K562 (cell line): Measurements from ENCODE around the gene SCUBE1. TPM values are rescaled to one million over a fixed set of nuclear protein-coding genes. Genes with fewer than 3 reads are reported as not detected.

Experiments
- BCOR ChIP-seq: fragments of 450-650 bp; IDR thresholded peaks from 2 replicates; pipeline ENCODE4 v1.6.1; 2016
- EZH2 ChIP-seq: IDR thresholded peaks from 2 replicates; pipeline ENCODE4 v1.6.1; 2012; ENCODE audit warnings: low read depth, mild to moderate bottlenecking, inconsistent platforms, low read length, borderline replicate concordance
- ILK ChIP-seq: fragments of 450-650 bp; IDR thresholded peaks from 2 replicates; pipeline ENCODE4 v1.6.1; 2016; ENCODE audit warnings: missing genetic modification characterization, low read depth, mild to moderate bottlenecking, missing compliant biosample characterization, moderate library complexity, borderline replicate concordance
- PHB2 ChIP-seq: fragments of 450-650 bp; IDR thresholded peaks from 2 replicates; pipeline ENCODE4 v1.6.1; 2017; ENCODE audit warnings: low read depth
- PHF8 ChIP-seq: fragments of 200-600 bp; sonication (generic); IDR thresholded peaks from 2 replicates; pipeline ENCODE4 v1.6.1; 2012; ENCODE audit warnings: mixed run types, mild to moderate bottlenecking, inconsistent platforms, low read length, moderate library complexity, borderline replicate concordance
- SIN3B ChIP-seq: fragments of 450-650 bp; IDR thresholded peaks from 2 replicates; pipeline ENCODE4 v1.6.1; 2017; ENCODE audit warnings: low read depth, mild to moderate bottlenecking, moderate library complexity
- TFAP4 ChIP-seq: sonication (generic); formaldehyde crosslinking; IDR thresholded peaks from 2 replicates; pipeline ENCODE4 v1.8.0; 2022; ENCODE audit warnings: missing genetic modification reagents, mild to moderate bottlenecking, moderate library complexity, borderline replicate concordance
- ZKSCAN3 ChIP-seq: fragments of 250-450 bp; sonication (Bioruptor Pico); IDR thresholded peaks from 2 replicates; pipeline ENCODE4 v1.4.0; 2020
- ZNF41 ChIP-seq: fragments of 250-450 bp; sonication (Bioruptor Pico); conservative IDR thresholded peaks from 2 replicates; pipeline ENCODE4 v1.4.0; 2020; ENCODE audit warnings: mild to moderate bottlenecking
- polyA plus RNA-seq, 8 experiments: library from polyadenylated mRNA; depleted of rRNA in 4 of 8; stranded (reverse) in 5 of 8; unstranded in 3 of 8; fragments of >200 nt; fragmentation: Nextera tagmentation in 2 of 8; fragmentation: Illumina TruSeq in 1 of 8; extraction: Ambion mirVana in 2 of 8; extraction: Trizol in 1 of 8; gene quantifications; 2 replicates each; pipeline versions ENCODE4 v1.2.1 to v1.2.3, GENCODE V29; 2011 to 2014; ENCODE audit warnings: inconsistent platforms in 1 of 8, missing spikeins in 1 of 8
- total RNA-seq, 7 experiments: library from RNA; depleted of rRNA in 6 of 7; stranded (reverse); fragments of >200 nt in 6 of 7; fragmentation: Illumina TruSeq in 2 of 7; extraction: Trizol in 2 of 7; gene quantifications; 2 replicates each; pipeline versions ENCODE4 v1.2.1 to v1.2.3, GENCODE V29; 2011 to 2021; ENCODE audit warnings: low replicate concordance in 1 of 7
- TF ChIP-seq, protein P1 (sequence below), 2 experiments: IDR thresholded peaks; 2 replicates each; pipeline ENCODE4 v1.6.1; 2011; ENCODE audit warnings: borderline replicate concordance in 1 of 2, control low read depth in 1 of 2, low read depth in 1 of 2, low read length in 1 of 2, mild to moderate bottlenecking in 1 of 2, mixed read lengths in 1 of 2, moderate library complexity in 1 of 2; ENCODE audit not compliant: insufficient read depth in 1 of 2, insufficient read length in 1 of 2, poor library complexity in 1 of 2, severe bottlenecking in 1 of 2; ENCODE audit errors: extremely low read depth in 1 of 2
- TF ChIP-seq, protein P2 (sequence below): sonication (generic); formaldehyde crosslinking; IDR thresholded peaks from 2 replicates; pipeline ENCODE4 v1.8.0; 2022; ENCODE audit warnings: mild to moderate bottlenecking, missing genetic modification reagents

The SCUBE1 gene
- total and polyA plus RNA-seq, 9 of the 15 experiments (the other 6 are each of a cell fraction or from before 2014, with no cell fraction given): 0.03 to 0.47 (median 0.29) TPM; not detected in 6

- TF ChIP-seq, protein P1, sequence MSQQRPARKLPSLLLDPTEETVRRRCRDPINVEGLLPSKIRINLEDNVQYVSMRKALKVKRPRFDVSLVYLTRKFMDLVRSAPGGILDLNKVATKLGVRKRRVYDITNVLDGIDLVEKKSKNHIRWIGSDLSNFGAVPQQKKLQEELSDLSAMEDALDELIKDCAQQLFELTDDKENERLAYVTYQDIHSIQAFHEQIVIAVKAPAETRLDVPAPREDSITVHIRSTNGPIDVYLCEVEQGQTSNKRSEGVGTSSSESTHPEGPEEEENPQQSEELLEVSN (IDR thresholded peaks at IDR 0.05; ENCODE audit: borderline replicate concordance in 1 of 2, extremely low read depth in 1 of 2, insufficient read depth in 1 of 2, insufficient read length in 1 of 2, low read depth in 1 of 2, low read length in 1 of 2, poor library complexity in 1 of 2, severe bottlenecking in 1 of 2): peak; percentile 97
- no peak for TF ChIP-seq BCOR
- no peak for TF ChIP-seq ZNF41
- TF ChIP-seq ZKSCAN3: no peak
- TF ChIP-seq PHF8: peak; percentile 51; the same call in 1 of the 2 replicates
- TF ChIP-seq EZH2: no peak
- TF ChIP-seq ILK: no peak
- no peak for TF ChIP-seq PHB2
- TF ChIP-seq, protein P2, sequence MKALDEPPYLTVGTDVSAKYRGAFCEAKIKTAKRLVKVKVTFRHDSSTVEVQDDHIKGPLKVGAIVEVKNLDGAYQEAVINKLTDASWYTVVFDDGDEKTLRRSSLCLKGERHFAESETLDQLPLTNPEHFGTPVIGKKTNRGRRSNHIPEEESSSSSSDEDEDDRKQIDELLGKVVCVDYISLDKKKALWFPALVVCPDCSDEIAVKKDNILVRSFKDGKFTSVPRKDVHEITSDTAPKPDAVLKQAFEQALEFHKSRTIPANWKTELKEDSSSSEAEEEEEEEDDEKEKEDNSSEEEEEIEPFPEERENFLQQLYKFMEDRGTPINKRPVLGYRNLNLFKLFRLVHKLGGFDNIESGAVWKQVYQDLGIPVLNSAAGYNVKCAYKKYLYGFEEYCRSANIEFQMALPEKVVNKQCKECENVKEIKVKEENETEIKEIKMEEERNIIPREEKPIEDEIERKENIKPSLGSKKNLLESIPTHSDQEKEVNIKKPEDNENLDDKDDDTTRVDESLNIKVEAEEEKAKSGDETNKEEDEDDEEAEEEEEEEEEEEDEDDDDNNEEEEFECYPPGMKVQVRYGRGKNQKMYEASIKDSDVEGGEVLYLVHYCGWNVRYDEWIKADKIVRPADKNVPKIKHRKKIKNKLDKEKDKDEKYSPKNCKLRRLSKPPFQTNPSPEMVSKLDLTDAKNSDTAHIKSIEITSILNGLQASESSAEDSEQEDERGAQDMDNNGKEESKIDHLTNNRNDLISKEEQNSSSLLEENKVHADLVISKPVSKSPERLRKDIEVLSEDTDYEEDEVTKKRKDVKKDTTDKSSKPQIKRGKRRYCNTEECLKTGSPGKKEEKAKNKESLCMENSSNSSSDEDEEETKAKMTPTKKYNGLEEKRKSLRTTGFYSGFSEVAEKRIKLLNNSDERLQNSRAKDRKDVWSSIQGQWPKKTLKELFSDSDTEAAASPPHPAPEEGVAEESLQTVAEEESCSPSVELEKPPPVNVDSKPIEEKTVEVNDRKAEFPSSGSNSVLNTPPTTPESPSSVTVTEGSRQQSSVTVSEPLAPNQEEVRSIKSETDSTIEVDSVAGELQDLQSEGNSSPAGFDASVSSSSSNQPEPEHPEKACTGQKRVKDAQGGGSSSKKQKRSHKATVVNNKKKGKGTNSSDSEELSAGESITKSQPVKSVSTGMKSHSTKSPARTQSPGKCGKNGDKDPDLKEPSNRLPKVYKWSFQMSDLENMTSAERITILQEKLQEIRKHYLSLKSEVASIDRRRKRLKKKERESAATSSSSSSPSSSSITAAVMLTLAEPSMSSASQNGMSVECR (CRISPR knock-in tag): peak; percentile 58; the same call in 1 of the 2 replicates
- TF ChIP-seq TFAP4 (CRISPR knock-in tag): peak; percentile 21; the same call in 1 of the 2 replicates
- 0 out of 2 replicates have a peak, but pooled peaks have one; percentile 19 for TF ChIP-seq SIN3B
Observed at GRCh38 chr22:43151251-43152002, 191.7 kb downstream of the SCUBE1 start, which contains the start of gene TSPO (continued).
